ENCODE data around the gene SORCS1.

- TF ChIP-seq CTCF (IDR thresholded peaks at IDR 0.05) (no peak), POLR2AphosphoS5 (IDR thresholded peaks at IDR 0.05) (no peak), POLR2A (IDR thresholded peaks at IDR 0.05) (no peak)
These were observed 222.4 kb downstream of the SORCS1 start for GRCh38 chr10:106942035-106942662.
